Uterus (tissue), 2 donors: ENCODE measurements around the gene CRACR2A.

Source experiments
- POLR2A ChIP-seq, 2 donors: fragments of 450-650 bp; IDR thresholded peaks; one replicate each; pipeline ENCODE4 v1.6.1; 2016; ENCODE audit warnings: antibody characterized with exemption in 2 of 2, mild to moderate bottlenecking in 1 of 2, moderate library complexity in 1 of 2
- TF ChIP-seq, protein P1 (sequence below), 4 experiments: fragments of 200-600 bp in 2 of 4; fragments of 450-650 bp in 2 of 4; sonication (generic) in 2 of 4; IDR thresholded peaks; one replicate each; pipeline ENCODE4 v1.5.1; 2016 to 2019; ENCODE audit warnings: antibody characterized with exemption in 4 of 4, mild to moderate bottlenecking in 2 of 4, moderate library complexity in 1 of 4

DNA sequence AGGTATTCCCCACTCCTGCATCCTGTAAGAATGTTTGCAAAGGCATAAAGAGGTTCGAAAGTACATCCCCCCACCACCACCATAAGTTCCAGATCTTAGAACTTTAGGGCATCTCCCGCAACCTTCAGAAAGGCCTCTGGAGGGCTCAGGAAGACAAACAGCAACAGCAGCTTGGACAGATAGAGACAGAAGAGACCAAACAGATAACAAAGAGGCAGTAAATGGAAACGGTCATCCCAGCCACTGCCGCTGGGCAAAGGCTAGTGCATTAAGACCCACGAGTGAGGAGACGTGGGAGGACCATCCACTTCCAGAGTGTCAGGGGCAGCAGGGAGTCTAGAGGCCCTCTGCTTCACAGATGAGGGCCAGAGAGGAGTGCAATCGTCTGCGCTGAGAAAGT lies 124.3 kb downstream of the CRACR2A start:
- TF ChIP-seq, protein P1, sequence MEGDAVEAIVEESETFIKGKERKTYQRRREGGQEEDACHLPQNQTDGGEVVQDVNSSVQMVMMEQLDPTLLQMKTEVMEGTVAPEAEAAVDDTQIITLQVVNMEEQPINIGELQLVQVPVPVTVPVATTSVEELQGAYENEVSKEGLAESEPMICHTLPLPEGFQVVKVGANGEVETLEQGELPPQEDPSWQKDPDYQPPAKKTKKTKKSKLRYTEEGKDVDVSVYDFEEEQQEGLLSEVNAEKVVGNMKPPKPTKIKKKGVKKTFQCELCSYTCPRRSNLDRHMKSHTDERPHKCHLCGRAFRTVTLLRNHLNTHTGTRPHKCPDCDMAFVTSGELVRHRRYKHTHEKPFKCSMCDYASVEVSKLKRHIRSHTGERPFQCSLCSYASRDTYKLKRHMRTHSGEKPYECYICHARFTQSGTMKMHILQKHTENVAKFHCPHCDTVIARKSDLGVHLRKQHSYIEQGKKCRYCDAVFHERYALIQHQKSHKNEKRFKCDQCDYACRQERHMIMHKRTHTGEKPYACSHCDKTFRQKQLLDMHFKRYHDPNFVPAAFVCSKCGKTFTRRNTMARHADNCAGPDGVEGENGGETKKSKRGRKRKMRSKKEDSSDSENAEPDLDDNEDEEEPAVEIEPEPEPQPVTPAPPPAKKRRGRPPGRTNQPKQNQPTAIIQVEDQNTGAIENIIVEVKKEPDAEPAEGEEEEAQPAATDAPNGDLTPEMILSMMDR (IDR thresholded peaks at IDR 0.05): no peak
- TF ChIP-seq POLR2A (IDR thresholded peaks at IDR 0.05): no peak
